ENCODE measurements around the gene KIF21A.

DNA sequence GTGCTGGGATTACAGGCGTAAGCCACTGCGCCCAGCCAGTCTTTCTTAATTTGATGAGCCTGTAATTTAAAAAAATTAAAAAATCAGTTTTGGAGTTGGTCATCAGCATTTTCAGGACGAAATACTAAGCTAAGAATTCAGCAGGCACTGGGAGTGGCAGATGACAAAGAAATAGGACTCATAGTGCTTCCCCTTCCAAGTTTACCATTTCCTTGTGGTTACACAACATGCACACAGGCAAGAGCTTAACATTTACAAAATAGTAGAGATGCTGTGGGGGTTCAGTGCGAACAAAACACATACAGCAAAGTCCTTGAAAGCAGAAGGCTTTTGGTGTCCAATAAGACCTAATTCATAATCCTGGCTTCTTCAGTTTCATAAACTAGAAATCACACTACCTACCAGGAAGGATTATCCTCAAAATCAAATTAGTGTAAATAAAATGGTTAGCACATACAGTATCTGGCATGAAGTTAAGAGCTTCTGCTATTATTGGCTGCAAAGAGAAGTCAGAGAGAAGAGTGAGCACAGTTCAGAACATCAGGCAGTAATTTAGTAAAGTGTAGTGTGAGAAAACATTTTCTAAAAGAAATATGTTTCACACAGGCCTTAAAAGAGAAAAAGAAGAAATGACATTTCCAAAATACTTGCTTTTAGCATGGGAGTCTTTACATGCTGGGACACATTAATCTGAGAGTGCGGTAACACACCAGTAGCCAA, 22.2 kb upstream of the KIF21A start:
- TF ChIP-seq TAF1 (IDR thresholded peaks at IDR 0.05; ENCODE audit: borderline replicate concordance, insufficient read depth, low read length) (no peak), SIN3A (IDR thresholded peaks at IDR 0.05; ENCODE audit: borderline replicate concordance, insufficient read depth, low read length) (no peak)
